HEK293 (cell line): Measurements from ENCODE around the gene NFIB.

Experiments
- CTCF ChIA-PET: fragments of 350-600 bp; formaldehyde crosslinking; extraction: SDS; loops from one replicate; lab custom pipeline; 2021; ENCODE audit warnings: antibody characterized with exemption; lab: Yijun Ruan, JAX
- POLR2A ChIA-PET: fragments of 300-600 bp; formaldehyde crosslinking; extraction: SDS; loops from one replicate; lab custom pipeline; 2020; ENCODE audit warnings: antibody characterized with exemption, inconsistent platforms; lab: Yijun Ruan, JAX
- H3K27ac ChIP-seq: fragments of 200-500 bp; sonication (Bioruptor generic); 2 replicates; pipeline ENCODE4 v1.5.1; 2014; ENCODE audit warnings: low read depth, low read length, control low read depth, inconsistent platforms; ENCODE audit errors: extremely low read depth
- H3K36me3 ChIP-seq, 2 experiments: fragments of 200-500 bp in 1 of 2; sonication (Bioruptor generic) in 1 of 2; 1 replicate in 1 of 2; 2 replicates in 1 of 2; pipeline ENCODE4 v1.5.1; 2014 to 2017; ENCODE audit warnings: inconsistent platforms in 2 of 2, low read length in 2 of 2; ENCODE audit not compliant: control insufficient read depth in 2 of 2, insufficient read depth in 1 of 2
- H3K4me1 ChIP-seq: fragments of 200-500 bp; sonication (Bioruptor generic); 2 replicates; pipeline ENCODE4 v1.5.1; 2014; ENCODE audit warnings: mild to moderate bottlenecking, low read length, inconsistent platforms; ENCODE audit not compliant: control insufficient read depth, insufficient read depth
- H3K4me3 ChIP-seq: 2 replicates; pipeline ENCODE4 v1.5.1; 2011; ENCODE audit warnings: low read depth, mild to moderate bottlenecking, control low read depth, low read length, moderate library complexity
- H3K9me3 ChIP-seq: fragments of 200-500 bp; sonication (Bioruptor generic); 2 replicates; pipeline ENCODE4 v1.5.1; 2014; ENCODE audit warnings: low read depth, low read length, inconsistent platforms; ENCODE audit not compliant: control insufficient read depth, insufficient read depth
- CTCF ChIP-seq: fragments of 450-650 bp; formaldehyde crosslinking; IDR thresholded peaks from 2 replicates; pipeline ENCODE4 v1.5.1; 2016; ENCODE audit warnings: missing biosample characterization, missing genetic modification characterization
- MZF1 ChIP-seq: fragments of 450-650 bp; formaldehyde crosslinking; IDR thresholded peaks from 2 replicates; pipeline ENCODE4 v1.5.1; 2017; ENCODE audit warnings: missing biosample characterization, missing genetic modification characterization, borderline replicate concordance
- PRDM10 ChIP-seq: fragments of 450-650 bp; formaldehyde crosslinking; IDR thresholded peaks from 2 replicates; pipeline ENCODE4 v1.5.1; 2016; ENCODE audit warnings: missing biosample characterization, missing genetic modification characterization
- RBAK ChIP-seq: fragments of 450-650 bp; formaldehyde crosslinking; IDR thresholded peaks from 2 replicates; pipeline ENCODE4 v1.5.1; 2016; ENCODE audit warnings: missing biosample characterization, missing genetic modification characterization
- REPIN1 ChIP-seq: fragments of 450-650 bp; formaldehyde crosslinking; IDR thresholded peaks from 2 replicates; pipeline ENCODE4 v1.5.1; 2017; ENCODE audit warnings: missing biosample characterization, missing genetic modification characterization, low read depth
- SCRT2 ChIP-seq: fragments of 450-650 bp; formaldehyde crosslinking; IDR thresholded peaks from 2 replicates; pipeline ENCODE4 v1.5.1; 2016; ENCODE audit warnings: missing biosample characterization, missing genetic modification characterization
- ZBTB20 ChIP-seq: fragments of 450-650 bp; formaldehyde crosslinking; IDR thresholded peaks from 2 replicates; pipeline ENCODE4 v1.5.1; 2016; ENCODE audit warnings: missing biosample characterization, missing genetic modification characterization
- ZFP69B ChIP-seq: fragments of 450-650 bp; formaldehyde crosslinking; IDR thresholded peaks from 2 replicates; pipeline ENCODE4 v1.5.1; 2016; ENCODE audit warnings: missing biosample characterization, missing genetic modification characterization
- ZNF114 ChIP-seq: fragments of 450-650 bp; formaldehyde crosslinking; IDR thresholded peaks from 2 replicates; pipeline ENCODE4 v1.5.0; 2017; ENCODE audit warnings: missing biosample characterization, missing genetic modification characterization
- ZNF362 ChIP-seq: fragments of 450-650 bp; formaldehyde crosslinking; IDR thresholded peaks from 2 replicates; pipeline ENCODE4 v1.5.1; 2016; ENCODE audit warnings: missing biosample characterization, missing genetic modification characterization
- ZNF473 ChIP-seq: fragments of 450-650 bp; formaldehyde crosslinking; IDR thresholded peaks from 2 replicates; pipeline ENCODE4 v1.5.1; 2017; ENCODE audit warnings: missing biosample characterization, missing genetic modification characterization
- ZNF501 ChIP-seq: fragments of 450-650 bp; formaldehyde crosslinking; IDR thresholded peaks from 2 replicates; pipeline ENCODE4 v1.5.1; 2016; ENCODE audit warnings: missing biosample characterization, missing genetic modification characterization
- ZNF596 ChIP-seq: fragments of 450-650 bp; IDR thresholded peaks from 2 replicates; pipeline ENCODE4 v1.5.0; 2018; ENCODE audit warnings: missing biosample characterization, mild to moderate bottlenecking, missing genetic modification characterization, moderate library complexity
- ZNF629 ChIP-seq: fragments of 450-650 bp; formaldehyde crosslinking; IDR thresholded peaks from 2 replicates; pipeline ENCODE4 v1.5.1; 2017; ENCODE audit warnings: missing biosample characterization, missing genetic modification characterization
- ZNF701 ChIP-seq: fragments of 450-650 bp; formaldehyde crosslinking; IDR thresholded peaks from 2 replicates; pipeline ENCODE4 v1.5.1; 2016; ENCODE audit warnings: missing biosample characterization, missing genetic modification characterization
- ZNF843 ChIP-seq: fragments of 450-650 bp; formaldehyde crosslinking; IDR thresholded peaks from 2 replicates; pipeline ENCODE4 v1.5.1; 2016; ENCODE audit warnings: missing biosample characterization, missing genetic modification characterization
- TF ChIP-seq, protein P1 (sequence below): IDR thresholded peaks from 2 replicates; pipeline ENCODE4 v1.6.1; 2011; ENCODE audit warnings: mild to moderate bottlenecking, low read depth, low read length, borderline replicate concordance

NFIB gene

DNA sequence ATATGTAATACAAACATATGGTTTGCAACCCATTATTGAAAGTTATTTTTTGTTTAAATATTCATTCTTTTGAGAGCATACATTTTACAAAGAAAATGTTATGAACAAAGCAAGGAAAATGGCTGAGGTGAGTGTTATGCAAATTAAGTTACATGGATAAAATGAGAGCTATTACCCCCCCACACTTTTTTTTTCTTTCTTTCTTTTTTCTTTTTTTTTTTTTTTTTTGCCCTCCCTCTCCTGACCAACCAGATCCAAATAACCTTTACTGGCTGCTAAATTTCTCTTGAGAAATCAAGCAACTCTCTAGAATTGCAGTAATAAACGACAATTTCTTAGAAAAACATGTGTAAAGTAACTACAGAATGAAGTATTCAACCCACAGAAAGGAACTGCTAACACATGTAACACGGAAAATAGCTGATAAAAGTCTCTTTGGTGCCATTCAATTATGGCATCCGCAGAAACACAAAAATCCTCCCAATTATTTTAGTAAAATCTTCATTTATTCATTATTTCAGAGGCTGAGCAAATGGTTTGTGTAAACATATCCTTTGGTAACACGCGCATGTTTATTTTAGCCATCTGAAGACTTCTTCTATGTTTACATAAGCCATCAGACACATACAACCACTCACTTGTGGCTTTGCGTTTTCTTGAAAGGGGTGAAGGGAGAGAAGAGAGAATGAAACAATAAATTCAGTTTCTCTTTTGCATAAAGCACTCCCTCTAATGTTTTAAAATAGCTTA is 216.1 kb downstream of the NFIB start (continued):
- TF ChIP-seq REPIN1 (tag by site-specific recombination) (no peak), ZNF362 (tag by site-specific recombination) (peak; percentile 86; the same call in 1 of the 2 replicates), ZNF843 (tag by site-specific recombination) (no peak), ZFP69B (tag by site-specific recombination) (no peak), CTCF (tag by site-specific recombination) (no peak), ZNF701 (tag by site-specific recombination) (no peak), ZNF596 (tag by site-specific recombination) (no peak), ZNF114 (no peak), SCRT2 (tag by site-specific recombination) (peak; percentile 71), ZNF629 (no peak)
- TF ChIP-seq, protein P1, sequence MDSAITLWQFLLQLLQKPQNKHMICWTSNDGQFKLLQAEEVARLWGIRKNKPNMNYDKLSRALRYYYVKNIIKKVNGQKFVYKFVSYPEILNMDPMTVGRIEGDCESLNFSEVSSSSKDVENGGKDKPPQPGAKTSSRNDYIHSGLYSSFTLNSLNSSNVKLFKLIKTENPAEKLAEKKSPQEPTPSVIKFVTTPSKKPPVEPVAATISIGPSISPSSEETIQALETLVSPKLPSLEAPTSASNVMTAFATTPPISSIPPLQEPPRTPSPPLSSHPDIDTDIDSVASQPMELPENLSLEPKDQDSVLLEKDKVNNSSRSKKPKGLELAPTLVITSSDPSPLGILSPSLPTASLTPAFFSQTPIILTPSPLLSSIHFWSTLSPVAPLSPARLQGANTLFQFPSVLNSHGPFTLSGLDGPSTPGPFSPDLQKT: no peak
- TF ChIP-seq, all 188 proteins: peak for 4

DNA sequence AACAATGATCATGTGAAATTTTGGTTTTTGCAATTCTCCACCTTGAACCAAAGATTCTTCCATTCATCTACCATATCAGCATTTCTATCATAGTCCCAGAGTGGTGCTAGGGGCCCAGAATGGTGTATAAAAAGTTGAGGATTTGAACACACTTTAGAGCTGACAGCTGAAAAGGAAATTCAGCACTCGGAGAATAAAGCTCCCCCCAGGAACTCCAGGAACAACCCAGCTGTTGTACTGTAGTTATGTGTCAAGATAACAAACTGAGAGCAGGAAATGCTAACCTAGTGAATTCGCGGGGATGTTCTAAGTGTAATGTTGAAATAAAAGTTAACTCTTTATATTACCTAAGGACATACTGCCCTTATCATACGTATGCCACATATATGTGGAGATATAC is 216.7 kb downstream of the NFIB start:
- Histone ChIP-seq H3K27ac (peak overlapping the region; percentile 96), H3K4me3 (no peak overlapping the region)
- TF ChIP-seq ZBTB20 (tag by site-specific recombination) (peak; percentile 55), ZNF473 (tag by site-specific recombination) (no peak), ZNF501 (tag by site-specific recombination) (no peak), PRDM10 (tag by site-specific recombination) (peak; percentile 85), MZF1 (tag by site-specific recombination) (peak; percentile 57; the same call in 1 of the 2 replicates), RBAK (tag by site-specific recombination) (no peak)
- TF ChIP-seq, all 188 proteins: peak for 3
- H3K36me3 ChIP-seq: no peaks in the 10 kb centered on the region
- POLR2A ChIA-PET: interaction anchor here (0.6 to 1.7 kb wide), 3 partner anchors 190 to 217 kb away, joined by 3 to 6 read pairs (median 4); no protein-coding TSS in a partner anchor
- H3K9me3 ChIP-seq: no peaks in the 10 kb centered on the region
- CTCF ChIA-PET: interaction anchor here (0.6 kb wide), 1 partner anchor 362 kb away, joined by 3 read pairs; no protein-coding TSS in a partner anchor
- H3K4me1 ChIP-seq: peaks cover 23% of the 10 kb centered on the region
